Thyroid gland (tissue), 4 donors: ENCODE measurements around the gene PRKCZ. TPM values are rescaled to one million over a fixed set of nuclear protein-coding genes. Genes with fewer than 3 reads are reported as not detected.

Experiments
- DNase-seq, 2 donors: peaks; one replicate each; pipeline ENCODE4 v3.0.0-alpha.2; 2019
- H3K27ac ChIP-seq, 3 donors: fragments of 200-600 bp; sonication (generic); 1 replicate in 2 of 3; 2 replicates in 1 of 3; pipeline ENCODE4 v1.5.1; 2016 to 2019; ENCODE audit warnings: mild to moderate bottlenecking in 1 of 3, moderate library complexity in 1 of 3
- H3K27me3 ChIP-seq: fragments of 200-600 bp; sonication (generic); one replicate; pipeline ENCODE4 v1.5.1; 2019
- H3K36me3 ChIP-seq, 2 donors: fragments of 200-600 bp; sonication (generic); one replicate each; pipeline ENCODE4 v1.5.1; 2016 to 2019
- H3K4me1 ChIP-seq, 2 donors: fragments of 200-600 bp; sonication (generic); one replicate each; pipeline ENCODE4 v1.5.1; 2017 to 2019
- H3K4me3 ChIP-seq, 3 donors: fragments of 200-600 bp; sonication (generic); replicated peaks in 1 of 3; 1 replicate in 2 of 3; 2 replicates in 1 of 3; pipeline ENCODE4 v1.5.1; 2016; ENCODE audit warnings: mild to moderate bottlenecking in 1 of 3
- H3K9me3 ChIP-seq: fragments of 200-600 bp; sonication (generic); one replicate; pipeline ENCODE4 v1.5.1; 2017
- POLR2A ChIP-seq, 2 donors: fragments of 450-650 bp; IDR thresholded peaks; one replicate each; pipeline ENCODE4 v1.6.1; 2017; ENCODE audit warnings: antibody characterized with exemption in 2 of 2, mild to moderate bottlenecking in 2 of 2, moderate library complexity in 1 of 2
- WGBS, 2 donors: methylation state at CpG; one replicate each; pipeline ENCODE4 v1.1.5; 2017; 5-methylcytosine and 5-hydroxymethylcytosine counted together
- intact Hi-C: fragments of 100-400 bp; cut with DNase I; formaldehyde crosslinking; loops from one replicate; pipeline ENCODE4 v1.15.1; 2023
- total RNA-seq, 4 donors: library from RNA; depleted of rRNA; stranded (reverse); fragments of >200 nt; gene quantifications; one replicate each; pipeline ENCODE4 v1.2.3, GENCODE V29; 2016
- TF ChIP-seq, protein P1 (sequence below), 6 experiments: fragments of 200-600 bp in 3 of 6; fragments of 450-650 bp in 3 of 6; sonication (generic) in 3 of 6; IDR thresholded peaks; one replicate each; pipeline ENCODE4 v1.5.1; 2016 to 2019; ENCODE audit warnings: antibody characterized with exemption in 6 of 6, mild to moderate bottlenecking in 2 of 6, inconsistent platforms in 1 of 6, moderate library complexity in 1 of 6

PRKCZ gene
- total RNA-seq, 4 donors from 2014 or later = 33.6 to 53.0 (median 44.3) TPM

GRCh38 chr1:2068951-2069350 is 18.7 kb downstream of the PRKCZ start:
- no peaks in the 10 kb centered on the region for H3K4me1 ChIP-seq
- no peaks in the 10 kb centered on the region for H3K9me3 ChIP-seq
- intact Hi-C loops = no loop called here
- peaks cover 0 to 4% of the 10 kb centered on the region in 2 donors for H3K36me3 ChIP-seq
- TF ChIP-seq, protein P1, sequence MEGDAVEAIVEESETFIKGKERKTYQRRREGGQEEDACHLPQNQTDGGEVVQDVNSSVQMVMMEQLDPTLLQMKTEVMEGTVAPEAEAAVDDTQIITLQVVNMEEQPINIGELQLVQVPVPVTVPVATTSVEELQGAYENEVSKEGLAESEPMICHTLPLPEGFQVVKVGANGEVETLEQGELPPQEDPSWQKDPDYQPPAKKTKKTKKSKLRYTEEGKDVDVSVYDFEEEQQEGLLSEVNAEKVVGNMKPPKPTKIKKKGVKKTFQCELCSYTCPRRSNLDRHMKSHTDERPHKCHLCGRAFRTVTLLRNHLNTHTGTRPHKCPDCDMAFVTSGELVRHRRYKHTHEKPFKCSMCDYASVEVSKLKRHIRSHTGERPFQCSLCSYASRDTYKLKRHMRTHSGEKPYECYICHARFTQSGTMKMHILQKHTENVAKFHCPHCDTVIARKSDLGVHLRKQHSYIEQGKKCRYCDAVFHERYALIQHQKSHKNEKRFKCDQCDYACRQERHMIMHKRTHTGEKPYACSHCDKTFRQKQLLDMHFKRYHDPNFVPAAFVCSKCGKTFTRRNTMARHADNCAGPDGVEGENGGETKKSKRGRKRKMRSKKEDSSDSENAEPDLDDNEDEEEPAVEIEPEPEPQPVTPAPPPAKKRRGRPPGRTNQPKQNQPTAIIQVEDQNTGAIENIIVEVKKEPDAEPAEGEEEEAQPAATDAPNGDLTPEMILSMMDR (IDR thresholded peaks at IDR 0.05) = no peak
- no peak for TF ChIP-seq POLR2A (IDR thresholded peaks at IDR 0.05)
- 96 to 100% methylated on average over 11 to 19 of the region's 19 CpGs for WGBS, 2 donors
- no peak overlapping the region for H3K4me3 ChIP-seq
- no peak overlapping the region for H3K27ac ChIP-seq
- H3K27me3 ChIP-seq = no peaks in the 10 kb centered on the region
- no peak for DNase-seq

- H3K36me3 ChIP-seq = peaks cover 0 to 4% of the 10 kb centered on the region in 2 donors
- intact Hi-C loops = no loop called here
- H3K27ac ChIP-seq = no peak overlapping the region
- WGBS, 2 donors = 94% methylated on average over 6 of the region's 11 CpGs; no CpG with 5 or more reads in 1 of the 2 donors
- no peaks in the 10 kb centered on the region for H3K27me3 ChIP-seq
- TF ChIP-seq, protein P1 (IDR thresholded peaks at IDR 0.05) = no peak
- TF ChIP-seq POLR2A (IDR thresholded peaks at IDR 0.05) = no peak
- no peaks in the 10 kb centered on the region for H3K9me3 ChIP-seq
- DNase-seq = no peak
- no peaks in the 10 kb centered on the region for H3K4me1 ChIP-seq
- no peak overlapping the region for H3K4me3 ChIP-seq
Observed at GRCh38 chr1:2070016-2070415, 19.8 kb downstream of the PRKCZ start.

- WGBS, 2 donors = 85 to 91% methylated on average over 20 to 23 of the region's 36 CpGs
- intact Hi-C loops = no loop called here
- Histone ChIP-seq H3K27me3 (no peaks in the 10 kb centered on the region), H3K27ac (no peak overlapping the region), H3K9me3 (no peaks in the 10 kb centered on the region), H3K36me3 (peaks cover 0 to 4% of the 10 kb centered on the region in 2 donors), H3K4me1 (no peaks in the 10 kb centered on the region), H3K4me3 (no peak overlapping the region)
- DNase-seq = no peak
- TF ChIP-seq, protein P1 (IDR thresholded peaks at IDR 0.05) = no peak
- TF ChIP-seq POLR2A (IDR thresholded peaks at IDR 0.05) = no peak
Observed at GRCh38 chr1:2070800-2071530, 20.8 kb downstream of the PRKCZ start.

GRCh38 chr1:2072109-2072806 is 22.0 kb downstream of the PRKCZ start:
- intact Hi-C loops = no loop called here
- TF ChIP-seq, protein P1 (IDR thresholded peaks at IDR 0.05) = no peak
- no peak for TF ChIP-seq POLR2A (IDR thresholded peaks at IDR 0.05)
- no peaks in the 10 kb centered on the region for H3K9me3 ChIP-seq
- H3K4me3 ChIP-seq = no peak overlapping the region
- DNase-seq = no peak
- no peaks in the 10 kb centered on the region for H3K4me1 ChIP-seq
- H3K27me3 ChIP-seq = no peaks in the 10 kb centered on the region
- 80 to 86% methylated on average over 20 to 25 of the region's 25 CpGs for WGBS, 2 donors
- peaks cover 0 to 5% of the 10 kb centered on the region in 2 donors for H3K36me3 ChIP-seq
- no peak overlapping the region for H3K27ac ChIP-seq

DNA sequence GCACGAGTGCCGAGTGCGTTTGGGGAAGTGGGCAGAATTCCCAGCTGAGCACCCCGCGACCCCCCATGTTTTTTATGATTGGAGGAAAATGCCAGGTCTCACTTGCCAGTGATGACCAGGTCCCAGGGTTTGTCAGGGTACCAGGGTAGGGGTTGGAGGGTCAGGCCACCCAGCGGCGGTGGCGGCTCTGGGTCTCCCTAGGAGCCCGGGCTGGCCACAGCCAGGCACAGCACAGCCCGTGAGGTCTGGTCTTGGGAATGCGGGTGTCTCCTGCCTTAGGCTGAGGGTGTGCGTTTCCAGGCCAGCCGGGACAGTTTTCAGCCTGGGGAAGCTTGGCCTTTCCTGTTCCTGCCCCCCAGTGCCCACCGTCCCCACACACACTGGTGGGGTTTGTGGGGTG is 22.7 kb downstream of the PRKCZ start:
- Histone ChIP-seq H3K27me3 (no peaks in the 10 kb centered on the region), H3K9me3 (no peaks in the 10 kb centered on the region), H3K36me3 (peaks cover 0 to 12% of the 10 kb centered on the region in 2 donors), H3K4me1 (no peaks in the 10 kb centered on the region), H3K4me3 (no peak overlapping the region), H3K27ac (no peak overlapping the region)
- DNase-seq = no peak
- intact Hi-C loops = no loop called here
- WGBS, 2 donors = 91 to 95% methylated on average over 7 to 11 of the region's 14 CpGs
- TF ChIP-seq, protein P1 (IDR thresholded peaks at IDR 0.05) = no peak
- no peak for TF ChIP-seq POLR2A (IDR thresholded peaks at IDR 0.05)
